Neural cell (in vitro differentiated cells): ENCODE results near the gene TGM5. TPM values are rescaled to one million over a fixed set of nuclear protein-coding genes. Genes with fewer than 3 reads are reported as not detected.

Experiments used
- H2AFZ ChIP-seq: fragments of 200-600, 300-800 bp; sonication (generic), shearing (Covaris generic); 2 replicates; pipeline ENCODE4 v1.6.0; 2014; ENCODE audit warnings: low read depth, mild to moderate bottlenecking, antibody characterized with exemption, low read length, moderate library complexity
- H3F3A ChIP-seq: fragments of 200-600 bp; shearing (Covaris generic); 2 replicates; pipeline ENCODE4 v1.6.1; 2016; ENCODE audit warnings: mild to moderate bottlenecking, moderate library complexity, mixed read lengths, antibody characterized with exemption, low read length; ENCODE audit not compliant: insufficient read depth, poor library complexity, severe bottlenecking
- H3K27ac ChIP-seq: fragments of 200-600, 300-800 bp; sonication (generic), shearing (Covaris generic); 2 replicates; pipeline ENCODE4 v1.5.1; 2014; ENCODE audit warnings: mild to moderate bottlenecking, low read length, moderate library complexity
- H3K27me3 ChIP-seq: fragments of 300-800, 200-600 bp; sonication (generic), shearing (Covaris generic); 2 replicates; pipeline ENCODE4 v1.6.0; 2014; ENCODE audit warnings: mild to moderate bottlenecking, low read depth, low read length, moderate library complexity; ENCODE audit not compliant: insufficient read depth
- H3K36me3 ChIP-seq: fragments of 300-800, 200-600 bp; sonication (generic), shearing (Covaris generic); 2 replicates; pipeline ENCODE4 v1.5.1; 2014; ENCODE audit warnings: mild to moderate bottlenecking, antibody characterized with exemption, low read length, moderate library complexity; ENCODE audit not compliant: insufficient read depth
- H3K4me2 ChIP-seq: fragments of 300-800, 200-600 bp; sonication (generic), shearing (Covaris generic); 2 replicates; pipeline ENCODE4 v1.6.0; 2014; ENCODE audit warnings: mild to moderate bottlenecking, low read length
- H3K4me3 ChIP-seq: fragments of 300-800, 200-600 bp; sonication (generic), shearing (Covaris generic); 2 replicates; pipeline ENCODE4 v1.5.1; 2014; ENCODE audit warnings: mild to moderate bottlenecking, low read length, moderate library complexity
- H3K79me2 ChIP-seq: fragments of 200-600 bp; shearing (Covaris generic); replicated peaks from 2 replicates; pipeline ENCODE4 v1.6.0; 2014; ENCODE audit warnings: mild to moderate bottlenecking, low read length, moderate library complexity; ENCODE audit not compliant: insufficient read depth
- H3K9ac ChIP-seq: fragments of 300-800, 200-600 bp; sonication (generic), shearing (Covaris generic); 2 replicates; pipeline ENCODE4 v1.6.1; 2016; ENCODE audit warnings: mild to moderate bottlenecking, low read length, mixed read lengths
- H3K9me2 ChIP-seq: fragments of 200-600 bp; shearing (Covaris generic); 2 replicates; pipeline ENCODE4 v1.6.1; 2016; ENCODE audit warnings: mild to moderate bottlenecking, low read length, mixed read lengths; ENCODE audit not compliant: insufficient read depth
- H3K9me3 ChIP-seq: fragments of 200-600, 300-800 bp; sonication (generic), shearing (Covaris generic); 2 replicates; pipeline ENCODE4 v1.6.1; 2016; ENCODE audit warnings: mild to moderate bottlenecking, mixed run types, low read length, moderate library complexity, mixed read lengths
- H4K20me1 ChIP-seq: fragments of 200-600 bp; shearing (Covaris generic); 2 replicates; pipeline ENCODE4 v1.6.1; 2016; ENCODE audit warnings: mild to moderate bottlenecking, mixed run types; ENCODE audit not compliant: insufficient read depth
- CTCF ChIP-seq: fragments of 450-650 bp; IDR thresholded peaks from 2 replicates; pipeline ENCODE4 v1.5.1; 2014; ENCODE audit warnings: antibody characterized with exemption, mild to moderate bottlenecking, moderate library complexity; ENCODE audit not compliant: poor library complexity, severe bottlenecking
- EP300 ChIP-seq: fragments of 450-650 bp; conservative IDR thresholded peaks from 2 replicates; pipeline ENCODE4 v1.6.1; 2014; ENCODE audit warnings: antibody characterized with exemption, mild to moderate bottlenecking, moderate library complexity; ENCODE audit not compliant: poor library complexity, severe bottlenecking
- EZH2 ChIP-seq: fragments of 200-600, 300-800 bp; shearing (Covaris generic), sonication (generic); IDR thresholded peaks from 2 replicates; pipeline ENCODE4 v1.6.1; 2014; ENCODE audit warnings: antibody characterized with exemption, low read length, borderline replicate concordance, mild to moderate bottlenecking; ENCODE audit not compliant: insufficient read depth, poor library complexity, severe bottlenecking
- MXI1 ChIP-seq: fragments of 450-650 bp; conservative IDR thresholded peaks from 2 replicates; pipeline ENCODE4 v1.6.1; 2014; ENCODE audit warnings: antibody characterized with exemption, mild to moderate bottlenecking; ENCODE audit not compliant: poor library complexity, severe bottlenecking
- POLR2AphosphoS5 ChIP-seq: IDR thresholded peaks from 2 replicates; pipeline ENCODE4 v1.6.1; 2012
- RAD21 ChIP-seq: fragments of 450-650 bp; conservative IDR thresholded peaks from 2 replicates; pipeline ENCODE4 v1.6.1; 2014; ENCODE audit warnings: antibody characterized with exemption, mild to moderate bottlenecking, moderate library complexity
- REST ChIP-seq: IDR thresholded peaks from 2 replicates; pipeline ENCODE4 v1.6.1; 2012; ENCODE audit warnings: borderline replicate concordance
- SMC3 ChIP-seq: fragments of 450-650 bp; conservative IDR thresholded peaks from 2 replicates; pipeline ENCODE4 v1.6.1; 2014; ENCODE audit warnings: antibody characterized with exemption, mild to moderate bottlenecking, moderate library complexity; ENCODE audit not compliant: poor library complexity
- TAF1 ChIP-seq: IDR thresholded peaks from 2 replicates; pipeline ENCODE4 v1.6.1; 2012; ENCODE audit warnings: low read depth
- polyA plus RNA-seq: library from polyadenylated mRNA; depleted of rRNA; stranded (reverse); fragments of >200 nt; gene quantifications from 2 replicates; pipeline ENCODE4 v1.2.3, GENCODE V29; 2014

The TGM5 gene
- polyA plus RNA-seq, 1 donor from 2014 or later: not detected

- no peaks in the 10 kb centered on the region for H3F3A ChIP-seq
- no peaks in the 10 kb centered on the region for H3K9me2 ChIP-seq
- no peak overlapping the region for H3K9ac ChIP-seq
- no peak overlapping the region for H3K27ac ChIP-seq
- H3K9me3 ChIP-seq: no peaks in the 10 kb centered on the region
- no peak overlapping the region for H3K4me2 ChIP-seq
- TF ChIP-seq RAD21 (no peak), CTCF (no peak), SMC3 (no peak), POLR2AphosphoS5 (no peak), MXI1 (no peak), TAF1 (no peak), EZH2 (no peak), EP300 (no peak), REST (no peak)
- H3K27me3 ChIP-seq: no peaks in the 10 kb centered on the region
- no peaks in the 10 kb centered on the region for H3K36me3 ChIP-seq
- H2AFZ ChIP-seq: no peak overlapping the region
- H3K79me2 ChIP-seq: no peaks in the 10 kb centered on the region
- no peaks in the 10 kb centered on the region for H4K20me1 ChIP-seq
- H3K4me3 ChIP-seq: no peak overlapping the region
Measured at GRCh38 chr15:43210172-43210745, 56.5 kb downstream of the TGM5 start.

- TF ChIP-seq RAD21 (no peak), REST (no peak), CTCF (no peak), EP300 (no peak), MXI1 (no peak), SMC3 (no peak), TAF1 (no peak), EZH2 (no peak), POLR2AphosphoS5 (no peak)
- Histone ChIP-seq H3K79me2 (no peaks in the 10 kb centered on the region), H4K20me1 (no peaks in the 10 kb centered on the region), H3K4me2 (no peak overlapping the region), H3K9me3 (no peaks in the 10 kb centered on the region), H3K9ac (no peak overlapping the region), H3F3A (no peaks in the 10 kb centered on the region), H3K27me3 (no peaks in the 10 kb centered on the region), H3K4me3 (no peak overlapping the region), H3K27ac (no peak overlapping the region), H3K36me3 (no peaks in the 10 kb centered on the region), H2AFZ (no peak overlapping the region), H3K9me2 (no peaks in the 10 kb centered on the region)
Measured at GRCh38 chr15:43209059-43209824, 57.5 kb downstream of the TGM5 start.
